Measurements from ENCODE around the gene CBX7. TPM values are rescaled to one million over a fixed set of nuclear protein-coding genes. Genes with fewer than 3 reads are reported as not detected.

Gene CBX7
- total RNA-seq, 1 donor, result 14.5 TPM

GRCh38 chr22:39088685-39089032, 63.8 kb downstream of the CBX7 start:
- no peak for TF ChIP-seq CTCF (IDR thresholded peaks at IDR 0.05; ENCODE audit: extremely low read depth, low read depth, low read length)
- Histone ChIP-seq H2AFZ (ENCODE audit: low read length) (no peak overlapping the region), H4K20me1 (ENCODE audit: insufficient read depth, low read length) (no peaks in the 10 kb centered on the region), H3K4me3 (ENCODE audit: insufficient read depth, low read length) (no peak overlapping the region), H3K27ac (ENCODE audit: low read depth, low read length) (no peak overlapping the region), H3K4me2 (ENCODE audit: insufficient read depth, low read length) (no peak overlapping the region), H3K27me3 (ENCODE audit: insufficient read depth, low read length) (peaks cover 13% of the 10 kb centered on the region), H3K79me2 (ENCODE audit: insufficient read depth, low read length) (no peaks in the 10 kb centered on the region), H3K36me3 (ENCODE audit: insufficient read depth, low read length) (no peaks in the 10 kb centered on the region), H3K4me1 (ENCODE audit: insufficient read depth, low read length) (no peaks in the 10 kb centered on the region), H3K9me3 (ENCODE audit: low read depth, low read length) (no peaks in the 10 kb centered on the region)
- DNase-seq (ENCODE audit: insufficient read length, low spot score, missing footprints), result peak; percentile 46

- TF ChIP-seq CTCF (IDR thresholded peaks at IDR 0.05; ENCODE audit: extremely low read depth, low read depth, low read length), result no peak
- peak; percentile 45 for DNase-seq (ENCODE audit: insufficient read length, low spot score, missing footprints)
- Histone ChIP-seq H3K4me2 (ENCODE audit: insufficient read depth, low read length) (no peak overlapping the region), H3K4me1 (ENCODE audit: insufficient read depth, low read length) (no peaks in the 10 kb centered on the region), H3K79me2 (ENCODE audit: insufficient read depth, low read length) (no peaks in the 10 kb centered on the region), H2AFZ (ENCODE audit: low read length) (no peak overlapping the region), H3K9me3 (ENCODE audit: low read depth, low read length) (no peaks in the 10 kb centered on the region), H3K27ac (ENCODE audit: low read depth, low read length) (no peak overlapping the region), H3K36me3 (ENCODE audit: insufficient read depth, low read length) (no peaks in the 10 kb centered on the region), H3K4me3 (ENCODE audit: insufficient read depth, low read length) (no peak overlapping the region), H3K27me3 (ENCODE audit: insufficient read depth, low read length) (peaks cover 13% of the 10 kb centered on the region), H4K20me1 (ENCODE audit: insufficient read depth, low read length) (no peaks in the 10 kb centered on the region)
These were observed 64.4 kb downstream of the CBX7 start for GRCh38 chr22:39087881-39088684.

- H3K4me3 ChIP-seq (ENCODE audit: insufficient read depth, low read length), result no peak overlapping the region
- no peaks in the 10 kb centered on the region for H3K4me1 ChIP-seq (ENCODE audit: insufficient read depth, low read length)
- no peak overlapping the region for H3K27ac ChIP-seq (ENCODE audit: low read depth, low read length)
- DNase-seq (ENCODE audit: insufficient read length, low spot score, missing footprints), result no peak
- peaks cover 6% of the 10 kb centered on the region for H3K27me3 ChIP-seq (ENCODE audit: insufficient read depth, low read length)
- no peaks in the 10 kb centered on the region for H3K36me3 ChIP-seq (ENCODE audit: insufficient read depth, low read length)
- H3K9me3 ChIP-seq (ENCODE audit: low read depth, low read length), result no peaks in the 10 kb centered on the region
- no peaks in the 10 kb centered on the region for H3K79me2 ChIP-seq (ENCODE audit: insufficient read depth, low read length)
- H2AFZ ChIP-seq (ENCODE audit: low read length), result no peak overlapping the region
- TF ChIP-seq CTCF (IDR thresholded peaks at IDR 0.05; ENCODE audit: extremely low read depth, low read depth, low read length), result no peak
- no peaks in the 10 kb centered on the region for H4K20me1 ChIP-seq (ENCODE audit: insufficient read depth, low read length)
- no peak overlapping the region for H3K4me2 ChIP-seq (ENCODE audit: insufficient read depth, low read length)
These were observed 65.4 kb downstream of the CBX7 start for GRCh38 chr22:39087098-39087497.

- H3K36me3 ChIP-seq (ENCODE audit: insufficient read depth, low read length), result no peaks in the 10 kb centered on the region
- no peak overlapping the region for H3K4me2 ChIP-seq (ENCODE audit: insufficient read depth, low read length)
- H3K27me3 ChIP-seq (ENCODE audit: insufficient read depth, low read length), result no peaks in the 10 kb centered on the region
- H3K9me3 ChIP-seq (ENCODE audit: low read depth, low read length), result no peaks in the 10 kb centered on the region
- no peak overlapping the region for H3K27ac ChIP-seq (ENCODE audit: low read depth, low read length)
- no peak for DNase-seq (ENCODE audit: insufficient read length, low spot score, missing footprints)
- no peak for TF ChIP-seq CTCF (IDR thresholded peaks at IDR 0.05; ENCODE audit: extremely low read depth, low read depth, low read length)
- H2AFZ ChIP-seq (ENCODE audit: low read length), result no peak overlapping the region
- no peak overlapping the region for H3K4me3 ChIP-seq (ENCODE audit: insufficient read depth, low read length)
- H3K4me1 ChIP-seq (ENCODE audit: insufficient read depth, low read length), result no peaks in the 10 kb centered on the region
- H3K79me2 ChIP-seq (ENCODE audit: insufficient read depth, low read length), result no peaks in the 10 kb centered on the region
- H4K20me1 ChIP-seq (ENCODE audit: insufficient read depth, low read length), result no peaks in the 10 kb centered on the region
These were observed 67.8 kb downstream of the CBX7 start for GRCh38 chr22:39084666-39085065.

Data from osteoblast (primary cell).